ENCODE results near the gene WWOX.
"Not testable (repeated sequence)": the region's sequence is repeated elsewhere in the genome, so short reads cannot be mapped to it uniquely, and the experiment has no call there.

Gene WWOX

GRCh38 chr16:78099271-78100111 lies at the start of gene WWOX:
Gene WWOX (plus strand): TSS chr16:78099654.
- peak; percentile 86 for DNase-seq

- no peak for DNase-seq
These were observed 48.6 kb upstream of the WWOX start for GRCh38 chr16:78050734-78051400.

GRCh38 chr16:78057803-78058564 lies 41.5 kb upstream of the WWOX start:
- DNase-seq: no peak

GRCh38 chr16:78059806-78060205 lies 39.6 kb upstream of the WWOX start:
- DNase-seq: not testable (repeated sequence)

GRCh38 chr16:78060295-78060694 lies 39.2 kb upstream of the WWOX start:
- no peak for DNase-seq

- no peak for DNase-seq
These were observed 38.6 kb upstream of the WWOX start for GRCh38 chr16:78060809-78061208.

GRCh38 chr16:78065319-78065718 lies 34.1 kb upstream of the WWOX start:
- DNase-seq: no peak

- no peak for DNase-seq
These were observed 29.5 kb upstream of the WWOX start for GRCh38 chr16:78069913-78070312.

- DNase-seq: no peak
These were observed 27.2 kb upstream of the WWOX start for GRCh38 chr16:78072275-78072674.

GRCh38 chr16:78075800-78076199 lies 23.7 kb upstream of the WWOX start:
- no peak for DNase-seq

- DNase-seq: no peak
These were observed 18.1 kb upstream of the WWOX start for GRCh38 chr16:78081341-78081740.

- no peak for DNase-seq
These were observed 8.0 kb upstream of the WWOX start for GRCh38 chr16:78091419-78091818.

- no peak for DNase-seq
These were observed 6.7 kb upstream of the WWOX start for GRCh38 chr16:78092758-78093157.

- DNase-seq: no peak
These were observed 5.3 kb upstream of the WWOX start for GRCh38 chr16:78094166-78094565.

- DNase-seq: no peak
These were observed 4.5 kb upstream of the WWOX start for GRCh38 chr16:78094998-78095397.

GRCh38 chr16:78096386-78096785 lies 3.1 kb upstream of the WWOX start:
- no peak for DNase-seq

- no peak for DNase-seq
These were observed 1.9 kb upstream of the WWOX start for GRCh38 chr16:78097548-78097947.

- DNase-seq: no peak
These were observed 1.4 kb upstream of the WWOX start for GRCh38 chr16:78098087-78098486.

- no peak for DNase-seq
These were observed 721 bp upstream of the WWOX start for GRCh38 chr16:78098595-78099270.

- no peak for DNase-seq
These were observed 636 bp downstream of the WWOX start for GRCh38 chr16:78100112-78100467.

GRCh38 chr16:78102122-78102660 lies 2.7 kb downstream of the WWOX start:
- no peak for DNase-seq

- DNase-seq: no peak
These were observed 3.4 kb downstream of the WWOX start for GRCh38 chr16:78102865-78103264.

GRCh38 chr16:78105517-78105916 lies 6.1 kb downstream of the WWOX start:
- no peak for DNase-seq
